ENCODE results near the gene CATSPERZ.

GRCh38 chr11:64338716-64339115 is 38.6 kb downstream of the CATSPERZ start:
- TF ChIP-seq HDGF (IDR thresholded peaks at IDR 0.05; ENCODE audit: borderline replicate concordance) (no peak), ARNT (IDR thresholded peaks at IDR 0.05) (no peak), TARDBP (IDR thresholded peaks at IDR 0.05) (no peak), SUZ12 (IDR thresholded peaks at IDR 0.05) (no peak), SP1 (IDR thresholded peaks at IDR 0.05) (no peak), FOXA1 (IDR thresholded peaks at IDR 0.05) (no peak)

Measured in HEK293T (cell line).